Measurements from ENCODE around the gene MYH9.

Gene MYH9

DNA sequence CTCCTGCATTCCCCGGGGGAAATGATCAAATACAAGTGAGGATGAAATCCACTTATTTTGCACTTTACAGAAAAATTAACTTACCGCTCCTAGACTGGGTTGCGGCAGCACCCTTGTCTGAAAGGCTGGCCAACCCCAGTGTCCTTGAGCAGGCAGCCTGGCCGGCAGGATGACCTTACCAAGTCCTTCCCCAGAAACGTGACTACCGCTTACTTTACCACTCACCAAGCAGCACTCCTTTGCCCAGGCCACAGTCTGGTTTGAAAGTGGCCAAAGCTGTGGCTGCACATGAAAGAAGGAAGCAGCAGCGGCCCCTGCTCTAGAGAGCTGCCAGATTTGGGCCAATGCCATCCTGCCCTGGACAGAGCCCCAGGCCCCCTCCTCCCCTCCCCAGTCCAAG is 20.3 kb downstream of the MYH9 start:
- H3K4me1 ChIP-seq (ENCODE audit: insufficient read depth, low read length, severe bottlenecking): peaks cover 100% of the 10 kb centered on the region
- H4K20me1 ChIP-seq (ENCODE audit: insufficient read depth, low read length): no peaks in the 10 kb centered on the region

GRCh38 chr22:36367066-36367465 is 20.7 kb downstream of the MYH9 start:
- no peaks in the 10 kb centered on the region for H3K9me3 ChIP-seq (ENCODE audit: low read length)
- H3K9ac ChIP-seq (ENCODE audit: low read length): no peak overlapping the region
- H4K20me1 ChIP-seq (ENCODE audit: insufficient read depth, low read length): no peaks in the 10 kb centered on the region
- no peak overlapping the region for H2AFZ ChIP-seq (ENCODE audit: low read length)
- 0 out of 2 replicates have a peak, but pooled peaks cover 4% of the 10 kb centered on the region for H3F3A ChIP-seq (ENCODE audit: insufficient read depth, low read length)
- peaks cover 99% of the 10 kb centered on the region for H3K79me2 ChIP-seq (ENCODE audit: insufficient read depth, low read length)
- peak overlapping the region; percentile 4; the same call in 1 of the 2 replicates for H3K4me2 ChIP-seq (ENCODE audit: low read length)
- H3K4me1 ChIP-seq (ENCODE audit: insufficient read depth, low read length, severe bottlenecking): peaks cover 100% of the 10 kb centered on the region
- TF ChIP-seq, protein P1, sequence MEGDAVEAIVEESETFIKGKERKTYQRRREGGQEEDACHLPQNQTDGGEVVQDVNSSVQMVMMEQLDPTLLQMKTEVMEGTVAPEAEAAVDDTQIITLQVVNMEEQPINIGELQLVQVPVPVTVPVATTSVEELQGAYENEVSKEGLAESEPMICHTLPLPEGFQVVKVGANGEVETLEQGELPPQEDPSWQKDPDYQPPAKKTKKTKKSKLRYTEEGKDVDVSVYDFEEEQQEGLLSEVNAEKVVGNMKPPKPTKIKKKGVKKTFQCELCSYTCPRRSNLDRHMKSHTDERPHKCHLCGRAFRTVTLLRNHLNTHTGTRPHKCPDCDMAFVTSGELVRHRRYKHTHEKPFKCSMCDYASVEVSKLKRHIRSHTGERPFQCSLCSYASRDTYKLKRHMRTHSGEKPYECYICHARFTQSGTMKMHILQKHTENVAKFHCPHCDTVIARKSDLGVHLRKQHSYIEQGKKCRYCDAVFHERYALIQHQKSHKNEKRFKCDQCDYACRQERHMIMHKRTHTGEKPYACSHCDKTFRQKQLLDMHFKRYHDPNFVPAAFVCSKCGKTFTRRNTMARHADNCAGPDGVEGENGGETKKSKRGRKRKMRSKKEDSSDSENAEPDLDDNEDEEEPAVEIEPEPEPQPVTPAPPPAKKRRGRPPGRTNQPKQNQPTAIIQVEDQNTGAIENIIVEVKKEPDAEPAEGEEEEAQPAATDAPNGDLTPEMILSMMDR (IDR thresholded peaks at IDR 0.05; ENCODE audit: low read length): no peak
- no peak for TF ChIP-seq EZH2 (IDR thresholded peaks at IDR 0.05; ENCODE audit: borderline replicate concordance, low read length)
- no peak overlapping the region for H3K4me3 ChIP-seq (ENCODE audit: low read depth, low read length, poor library complexity, severe bottlenecking)
- H3K27me3 ChIP-seq (ENCODE audit: insufficient read depth, low read length): no peaks in the 10 kb centered on the region
- H3K27ac ChIP-seq (ENCODE audit: low read depth, low read length, poor library complexity, severe bottlenecking): peak overlapping the region; percentile 25
- H3K9me2 ChIP-seq (ENCODE audit: low read depth, low read length): no peaks in the 10 kb centered on the region
- peaks cover 19% of the 10 kb centered on the region; the same call in 1 of the 2 replicates for H3K36me3 ChIP-seq (ENCODE audit: insufficient read depth, low read length)

More for the DNA sequence above, 20.3 kb downstream of the MYH9 start:
- H3K4me2 ChIP-seq (ENCODE audit: low read length): no peak overlapping the region; the same call in 1 of the 2 replicates
- H3K9ac ChIP-seq (ENCODE audit: low read length): no peak overlapping the region
- no peak for TF ChIP-seq EZH2 (IDR thresholded peaks at IDR 0.05; ENCODE audit: borderline replicate concordance, low read length)
- TF ChIP-seq, protein P1 (IDR thresholded peaks at IDR 0.05; ENCODE audit: low read length): no peak
- peak overlapping the region; percentile 79 for H3K27ac ChIP-seq (ENCODE audit: low read depth, low read length, poor library complexity, severe bottlenecking)
- no peak overlapping the region for H2AFZ ChIP-seq (ENCODE audit: low read length)
- no peak overlapping the region for H3K4me3 ChIP-seq (ENCODE audit: low read depth, low read length, poor library complexity, severe bottlenecking)
- H3K9me2 ChIP-seq (ENCODE audit: low read depth, low read length): no peaks in the 10 kb centered on the region
- H3K36me3 ChIP-seq (ENCODE audit: insufficient read depth, low read length): peaks cover 23% of the 10 kb centered on the region
- peaks cover 99% of the 10 kb centered on the region for H3K79me2 ChIP-seq (ENCODE audit: insufficient read depth, low read length)
- H3F3A ChIP-seq (ENCODE audit: insufficient read depth, low read length): 0 out of 2 replicates have a peak, but pooled peaks cover 4% of the 10 kb centered on the region
- no peaks in the 10 kb centered on the region for H3K9me3 ChIP-seq (ENCODE audit: low read length)
- no peaks in the 10 kb centered on the region for H3K27me3 ChIP-seq (ENCODE audit: insufficient read depth, low read length)

- no peaks in the 10 kb centered on the region for H3K9me2 ChIP-seq (ENCODE audit: low read depth, low read length)
- H3K9me3 ChIP-seq (ENCODE audit: low read length): no peaks in the 10 kb centered on the region
- H3K4me2 ChIP-seq (ENCODE audit: low read length): peak overlapping the region; percentile 4; the same call in 1 of the 2 replicates
- TF ChIP-seq EZH2 (IDR thresholded peaks at IDR 0.05; ENCODE audit: borderline replicate concordance, low read length): no peak
- TF ChIP-seq, protein P1 (IDR thresholded peaks at IDR 0.05; ENCODE audit: low read length): no peak
- H4K20me1 ChIP-seq (ENCODE audit: insufficient read depth, low read length): no peaks in the 10 kb centered on the region
- no peak overlapping the region for H3K27ac ChIP-seq (ENCODE audit: low read depth, low read length, poor library complexity, severe bottlenecking)
- peaks cover 99% of the 10 kb centered on the region for H3K79me2 ChIP-seq (ENCODE audit: insufficient read depth, low read length)
- H2AFZ ChIP-seq (ENCODE audit: low read length): no peak overlapping the region
- no peak overlapping the region for H3K9ac ChIP-seq (ENCODE audit: low read length)
- H3F3A ChIP-seq (ENCODE audit: insufficient read depth, low read length): no peaks in the 10 kb centered on the region
- H3K27me3 ChIP-seq (ENCODE audit: insufficient read depth, low read length): no peaks in the 10 kb centered on the region
- no peak overlapping the region for H3K4me3 ChIP-seq (ENCODE audit: low read depth, low read length, poor library complexity, severe bottlenecking)
- H3K4me1 ChIP-seq (ENCODE audit: insufficient read depth, low read length, severe bottlenecking): peaks cover 100% of the 10 kb centered on the region
- peaks cover 19% of the 10 kb centered on the region; the same call in 1 of the 2 replicates for H3K36me3 ChIP-seq (ENCODE audit: insufficient read depth, low read length)
Measured at GRCh38 chr22:36366291-36366708, 21.5 kb downstream of the MYH9 start.

Data from OCI-LY1 (cell line).